Suprapubic skin (tissue), 3 donors: Measurements from ENCODE around the gene KCNK5.

Source experiments
- POLR2A ChIP-seq, 2 donors: fragments of 450-650 bp; IDR thresholded peaks; one replicate each; pipeline ENCODE4 v1.6.1; 2017; ENCODE audit warnings: antibody characterized with exemption in 2 of 2, mild to moderate bottlenecking in 2 of 2, moderate library complexity in 2 of 2
- TF ChIP-seq, protein P1 (sequence below), 2 donors: fragments of 200-600 bp in 1 of 2; fragments of 450-650 bp in 1 of 2; sonication (generic) in 1 of 2; IDR thresholded peaks; one replicate each; pipeline ENCODE4 v1.5.1; 2016 to 2019; ENCODE audit warnings: antibody characterized with exemption in 2 of 2, mild to moderate bottlenecking in 1 of 2, moderate library complexity in 1 of 2

DNA sequence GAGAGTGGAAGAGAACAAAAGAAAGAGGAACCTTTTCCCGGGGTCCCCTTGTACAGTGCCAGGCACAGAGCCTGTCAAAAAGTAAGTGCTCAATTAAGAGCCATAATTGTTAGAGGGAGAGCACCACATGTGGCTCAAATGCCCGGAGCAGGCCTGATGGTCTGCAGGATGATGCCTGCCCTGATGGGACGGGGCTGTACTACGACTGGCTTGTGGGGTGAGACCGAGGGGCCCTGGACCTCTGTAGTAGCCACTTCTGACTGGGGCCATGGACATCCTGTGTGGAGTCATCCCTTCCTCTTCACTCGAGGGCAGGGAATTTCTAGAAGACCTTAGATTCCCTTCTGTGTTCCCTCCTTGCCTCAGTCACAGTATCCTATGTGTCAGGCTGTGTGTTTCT is 47.9 kb downstream of the KCNK5 start:
- TF ChIP-seq, protein P1, sequence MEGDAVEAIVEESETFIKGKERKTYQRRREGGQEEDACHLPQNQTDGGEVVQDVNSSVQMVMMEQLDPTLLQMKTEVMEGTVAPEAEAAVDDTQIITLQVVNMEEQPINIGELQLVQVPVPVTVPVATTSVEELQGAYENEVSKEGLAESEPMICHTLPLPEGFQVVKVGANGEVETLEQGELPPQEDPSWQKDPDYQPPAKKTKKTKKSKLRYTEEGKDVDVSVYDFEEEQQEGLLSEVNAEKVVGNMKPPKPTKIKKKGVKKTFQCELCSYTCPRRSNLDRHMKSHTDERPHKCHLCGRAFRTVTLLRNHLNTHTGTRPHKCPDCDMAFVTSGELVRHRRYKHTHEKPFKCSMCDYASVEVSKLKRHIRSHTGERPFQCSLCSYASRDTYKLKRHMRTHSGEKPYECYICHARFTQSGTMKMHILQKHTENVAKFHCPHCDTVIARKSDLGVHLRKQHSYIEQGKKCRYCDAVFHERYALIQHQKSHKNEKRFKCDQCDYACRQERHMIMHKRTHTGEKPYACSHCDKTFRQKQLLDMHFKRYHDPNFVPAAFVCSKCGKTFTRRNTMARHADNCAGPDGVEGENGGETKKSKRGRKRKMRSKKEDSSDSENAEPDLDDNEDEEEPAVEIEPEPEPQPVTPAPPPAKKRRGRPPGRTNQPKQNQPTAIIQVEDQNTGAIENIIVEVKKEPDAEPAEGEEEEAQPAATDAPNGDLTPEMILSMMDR (IDR thresholded peaks at IDR 0.05), result no peak
- no peak for TF ChIP-seq POLR2A (IDR thresholded peaks at IDR 0.05)
